GM19025 (cell line): ENCODE data around the gene PUSL1.
A peak's percentile ranks its signal among the peaks of the same experiment; 100 is the strongest.

Experiments used
- ATAC-seq: cut with Tn5 transposase; IDR thresholded peaks from one replicate; pipeline ENCODE4 v1.9.1; 2021; ENCODE audit warnings: mild to moderate bottlenecking, low read depth, moderate library complexity; ENCODE audit not compliant: unreplicated experiment

PUSL1 gene

GRCh38 chr1:1320666-1321448, 12.5 kb downstream of the PUSL1 start:
- ATAC-seq: no peak

- ATAC-seq: no peak
Measured at GRCh38 chr1:1321477-1321876, 13.1 kb downstream of the PUSL1 start.

- no peak for ATAC-seq
Measured at GRCh38 chr1:1322418-1322817, 14.0 kb downstream of the PUSL1 start.

GRCh38 chr1:1322952-1323351, 14.6 kb downstream of the PUSL1 start:
- ATAC-seq: no peak

GRCh38 chr1:1324084-1324523, 15.7 kb downstream of the PUSL1 start:
- ATAC-seq: peak; percentile 27

GRCh38 chr1:1324524-1325287, 16.3 kb downstream of the PUSL1 start, which contains the start of the genes CPTP and INTS11:
CPTP (plus strand) TSS chr1:1324802; CDS start chr1:1326911, 2,109 bp downstream.
INTS11 (minus strand) TSS chr1:1324660; CDS start chr1:1324608, 52 bp downstream.
- ATAC-seq: peak; percentile 70

GRCh38 chr1:1325288-1326074, 17.1 kb downstream of the PUSL1 start:
- no peak for ATAC-seq

- no peak for ATAC-seq
Measured at GRCh38 chr1:1326075-1326605, 17.7 kb downstream of the PUSL1 start.

- ATAC-seq: no peak
Measured at GRCh38 chr1:1327291-1327690, 18.9 kb downstream of the PUSL1 start.

- no peak for ATAC-seq
Measured at GRCh38 chr1:1328254-1328653, 19.9 kb downstream of the PUSL1 start.

- ATAC-seq: no peak
Measured at GRCh38 chr1:1329304-1330210, 21.2 kb downstream of the PUSL1 start.

- no peak for ATAC-seq
Measured at GRCh38 chr1:1330366-1331067, 22.1 kb downstream of the PUSL1 start.

- no peak for ATAC-seq
Measured at GRCh38 chr1:1331068-1331965, 22.9 kb downstream of the PUSL1 start, which contains the start of gene TAS1R3. TAS1R3 (plus strand) TSS chr1:1331280; CDS start chr1:1331346, 66 bp downstream.

GRCh38 chr1:1332031-1332755, 23.8 kb downstream of the PUSL1 start:
- no peak for ATAC-seq

GRCh38 chr1:1332774-1333480, 24.5 kb downstream of the PUSL1 start:
- no peak for ATAC-seq

- ATAC-seq: no peak
Measured at GRCh38 chr1:1333551-1334241, 25.3 kb downstream of the PUSL1 start.
